Right ventricle myocardium superior (tissue), 1 donor: ENCODE results near the gene IRF2BP2. TPM values are rescaled to one million over a fixed set of nuclear protein-coding genes. Genes with fewer than 3 reads are reported as not detected.

Experiments
- ATAC-seq: fragments of 200-7000 bp; cut with Tn5 transposase; one replicate; pipeline ENCODE4 v1.9.1; 2020; ENCODE audit warnings: mild to moderate bottlenecking; ENCODE audit not compliant: poor library complexity
- DNase-seq: peaks from one replicate; pipeline ENCODE4 v3.0.0-alpha.2; 2020
- intact Hi-C: fragments of 100-400 bp; cut with DNase I; formaldehyde crosslinking; loops from one replicate; pipeline ENCODE4 v1.11.2; 2022
- total RNA-seq: library from RNA; stranded (reverse); fragmentation: NEBNext Ultra II Directional; extraction: Animal tissue kit (Norgen Biotek cat#: 25700); gene quantifications from one replicate; pipeline ENCODE4 v1.2.1, GENCODE V29; 2021
- donor health status: DM: no; HTN: yes; CAD: no; lungs with severe emphysema.

IRF2BP2 gene
- total RNA-seq, 1 donor from 2014 or later: 119 TPM

DNA sequence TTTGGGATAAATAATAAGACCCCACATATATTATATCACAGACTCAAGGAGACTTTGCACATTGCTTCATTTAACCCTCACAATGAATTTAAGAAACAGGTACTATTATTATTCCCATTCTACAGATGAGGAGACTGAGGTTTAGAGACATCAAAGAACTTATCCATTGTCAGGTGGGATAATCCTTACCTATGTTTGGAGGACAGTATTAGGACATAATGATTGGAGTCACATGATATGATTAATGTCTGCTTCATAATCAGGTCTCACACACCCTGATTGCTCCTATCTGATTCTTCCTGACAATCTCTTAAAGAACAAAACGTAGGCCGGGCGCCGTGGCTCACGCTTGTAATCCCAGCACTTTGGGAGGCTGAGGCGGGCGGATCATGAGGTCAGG, 16.9 kb downstream of the IRF2BP2 start:
- intact Hi-C loops: no loop called here
- no peak for ATAC-seq

DNA sequence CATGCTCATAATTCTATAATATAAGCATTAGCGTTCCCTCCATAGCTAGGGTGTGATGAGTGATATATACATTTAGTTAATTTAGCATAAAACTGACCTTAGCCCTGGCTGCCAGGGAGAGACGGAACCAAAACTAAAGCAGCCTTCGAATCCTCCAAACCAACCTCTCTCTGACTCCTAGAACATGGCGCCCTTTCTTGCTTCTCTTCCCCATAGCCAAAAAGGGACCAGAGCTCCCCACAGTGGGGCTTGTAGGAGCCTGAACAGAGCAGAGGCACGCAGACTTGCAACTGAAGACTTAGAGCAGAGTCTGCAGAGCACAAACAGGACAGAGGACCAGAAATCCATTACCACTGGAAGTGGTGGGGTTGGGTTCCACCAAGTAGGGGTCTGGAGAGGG, 17.7 kb downstream of the IRF2BP2 start:
- DNase-seq (no peak), ATAC-seq (no peak)
- intact Hi-C loops: no loop called here

More for the DNA sequence above, 16.9 kb downstream of the IRF2BP2 start:
- no peak for DNase-seq

DNA sequence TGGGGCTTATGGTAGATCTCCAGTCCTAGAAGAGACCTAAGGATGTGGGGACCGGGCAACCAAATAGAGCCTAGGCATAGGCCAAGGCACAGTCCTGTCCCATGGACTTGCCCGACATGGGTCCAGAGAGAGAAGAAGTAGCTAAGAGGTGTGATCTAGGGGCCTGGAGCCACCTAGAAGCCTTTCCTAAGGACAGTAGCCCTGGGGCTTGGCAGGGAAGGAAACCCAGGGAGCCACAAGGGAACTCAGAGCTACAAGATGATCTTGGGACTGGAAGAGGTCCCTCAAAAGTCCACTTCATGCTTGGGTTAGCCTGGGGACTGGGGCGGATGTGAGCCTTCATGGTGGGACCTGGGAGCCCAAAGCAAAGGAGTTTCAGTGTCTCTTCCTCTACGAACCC, 18.8 kb downstream of the IRF2BP2 start:
- DNase-seq (no peak), ATAC-seq (no peak)
- intact Hi-C loops: no loop called here

DNA sequence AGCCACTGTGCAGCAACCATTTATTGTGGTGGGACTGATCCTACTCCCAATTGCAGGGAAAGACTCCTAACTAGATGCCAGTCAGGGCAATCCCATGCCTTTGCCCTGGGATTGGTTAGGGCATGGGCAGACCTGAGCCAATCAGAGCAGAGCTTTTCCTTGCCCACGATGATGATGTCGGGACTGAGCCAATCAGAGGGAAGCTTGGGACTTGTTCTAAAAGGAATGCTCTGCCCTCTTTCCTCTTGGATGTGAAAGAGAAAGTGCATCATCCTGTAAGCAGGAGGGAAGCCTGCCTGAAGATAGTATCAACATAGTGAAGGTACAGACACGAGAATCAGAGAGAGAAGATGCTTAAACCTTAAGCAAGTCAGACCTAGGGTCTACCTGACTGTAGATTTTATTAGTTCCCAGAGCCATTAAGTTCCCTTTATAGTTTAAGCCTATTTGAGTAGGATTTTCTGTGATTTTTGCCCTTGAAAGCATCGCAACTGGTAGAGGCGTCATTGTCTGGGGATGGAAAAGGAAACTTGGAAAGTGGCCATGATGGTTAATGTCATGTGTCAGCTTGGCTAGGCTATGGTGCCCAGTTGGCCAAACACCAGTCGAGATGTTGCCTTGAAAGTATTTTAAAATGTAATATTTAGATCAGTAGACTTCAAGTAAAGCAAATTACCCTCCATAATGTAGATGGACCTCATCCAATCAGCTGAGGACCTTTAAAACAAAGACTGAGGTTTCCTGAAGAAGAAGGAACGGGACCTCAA, 19.9 kb downstream of the IRF2BP2 start:
- ATAC-seq: peak; percentile 28
- DNase-seq: no peak
- intact Hi-C loops: no loop called here

DNA sequence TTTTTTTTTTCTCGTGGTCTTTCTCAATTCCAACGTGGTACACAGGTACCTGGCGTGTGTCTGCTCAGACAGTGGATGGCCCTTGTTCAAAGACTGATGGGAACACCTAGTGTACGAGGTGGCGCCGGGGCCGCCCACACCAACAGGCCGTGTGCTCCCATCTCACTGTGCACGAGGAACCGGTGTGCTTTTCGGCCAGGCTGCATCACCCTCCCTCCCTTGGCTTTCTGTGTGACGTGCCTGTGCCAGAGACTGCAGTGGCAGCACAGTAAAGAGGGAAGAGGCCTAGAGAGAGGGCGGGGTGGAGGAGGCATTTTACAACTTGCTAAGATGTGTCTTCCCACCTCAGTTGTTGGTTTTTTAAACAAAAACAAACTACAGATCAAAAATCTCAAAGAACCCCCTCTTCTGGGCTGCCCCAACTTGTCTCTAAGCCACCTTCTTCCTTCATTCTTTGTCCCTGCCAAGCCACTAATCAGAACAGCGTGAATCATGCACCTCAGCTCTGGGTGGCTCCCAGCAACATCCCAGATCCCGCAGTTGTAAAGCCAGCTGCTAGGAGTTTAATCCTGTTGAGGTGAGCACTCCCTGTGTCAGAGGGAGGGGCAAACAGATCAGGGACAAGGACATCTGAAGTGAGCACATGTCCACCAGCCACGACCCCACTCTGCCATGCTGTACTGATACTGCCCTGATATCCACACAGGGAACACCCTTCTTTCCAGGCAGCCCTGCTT, 20.7 kb downstream of the IRF2BP2 start:
- peak; percentile 37 for ATAC-seq
- DNase-seq: no peak
- intact Hi-C loops: no loop called here

DNA sequence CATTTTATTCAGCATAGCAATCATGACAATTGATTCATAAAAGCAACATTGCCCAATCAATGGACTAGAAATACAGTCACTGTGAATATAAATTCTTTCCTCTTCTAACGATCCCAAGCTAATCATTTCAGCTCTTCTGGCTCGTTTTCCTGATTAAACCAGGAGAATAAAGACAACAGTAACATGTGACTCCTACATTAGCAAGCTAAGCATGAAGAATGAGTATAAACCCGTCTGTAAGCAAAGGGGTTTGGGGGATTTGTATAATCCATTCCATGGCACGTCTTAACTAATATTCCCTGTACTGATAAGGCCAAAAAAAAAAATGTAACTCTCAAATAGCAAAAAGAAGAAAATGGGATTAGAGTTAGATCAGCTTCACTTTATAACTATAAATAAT, 21.6 kb downstream of the IRF2BP2 start:
- intact Hi-C loops: no loop called here
- ATAC-seq: no peak
- DNase-seq: no peak

DNA sequence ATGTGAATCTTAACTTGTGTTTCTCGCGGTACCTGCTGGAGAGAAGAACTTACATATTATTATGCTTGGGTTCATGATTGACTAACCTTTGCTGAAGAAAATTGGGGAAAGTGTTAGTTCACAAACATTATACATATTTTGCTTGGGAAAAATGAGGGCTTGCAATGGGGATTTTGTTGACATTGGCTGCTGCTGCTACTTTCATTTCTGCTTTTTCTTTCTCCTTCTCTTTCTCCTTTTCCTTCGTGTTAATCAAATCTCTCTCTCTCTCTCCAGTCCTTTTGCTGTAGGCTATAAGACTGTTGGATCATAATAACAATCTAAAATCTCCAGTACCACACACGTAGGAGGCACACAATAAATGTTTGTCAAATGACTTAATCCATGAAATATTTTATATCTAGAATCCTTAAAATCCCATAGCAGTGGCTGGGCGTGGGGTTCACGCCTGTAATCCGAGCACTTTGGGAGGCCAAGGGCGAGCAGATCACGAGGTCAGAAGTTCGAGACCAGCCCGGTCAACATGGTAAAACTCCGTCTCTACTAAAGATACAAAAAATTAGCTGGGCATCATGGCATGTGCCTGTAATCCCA, 23.0 kb downstream of the IRF2BP2 start:
- DNase-seq (no peak), ATAC-seq (no peak)
- intact Hi-C loops: no loop called here

DNA sequence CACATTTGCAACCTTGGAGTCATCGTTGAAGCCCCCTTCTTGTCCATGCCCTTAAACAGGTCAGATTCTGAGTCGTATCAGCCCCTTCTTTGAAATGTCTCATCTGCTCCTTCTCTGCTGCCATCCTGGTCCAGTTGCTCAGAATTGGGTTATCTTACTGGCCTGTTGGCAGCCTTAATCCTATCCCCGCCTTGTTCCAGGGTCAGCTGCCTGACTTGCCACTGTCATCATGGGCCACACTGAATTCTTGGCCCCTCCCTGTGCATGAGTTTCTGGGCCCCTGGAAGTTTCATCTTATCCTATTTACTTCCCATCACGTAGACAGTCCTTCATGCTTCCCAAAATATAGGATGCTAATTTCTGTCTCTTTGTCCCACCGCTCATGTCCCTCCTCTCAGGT, 23.7 kb downstream of the IRF2BP2 start:
- intact Hi-C loops: no loop called here
- DNase-seq (no peak), ATAC-seq (no peak)

DNA sequence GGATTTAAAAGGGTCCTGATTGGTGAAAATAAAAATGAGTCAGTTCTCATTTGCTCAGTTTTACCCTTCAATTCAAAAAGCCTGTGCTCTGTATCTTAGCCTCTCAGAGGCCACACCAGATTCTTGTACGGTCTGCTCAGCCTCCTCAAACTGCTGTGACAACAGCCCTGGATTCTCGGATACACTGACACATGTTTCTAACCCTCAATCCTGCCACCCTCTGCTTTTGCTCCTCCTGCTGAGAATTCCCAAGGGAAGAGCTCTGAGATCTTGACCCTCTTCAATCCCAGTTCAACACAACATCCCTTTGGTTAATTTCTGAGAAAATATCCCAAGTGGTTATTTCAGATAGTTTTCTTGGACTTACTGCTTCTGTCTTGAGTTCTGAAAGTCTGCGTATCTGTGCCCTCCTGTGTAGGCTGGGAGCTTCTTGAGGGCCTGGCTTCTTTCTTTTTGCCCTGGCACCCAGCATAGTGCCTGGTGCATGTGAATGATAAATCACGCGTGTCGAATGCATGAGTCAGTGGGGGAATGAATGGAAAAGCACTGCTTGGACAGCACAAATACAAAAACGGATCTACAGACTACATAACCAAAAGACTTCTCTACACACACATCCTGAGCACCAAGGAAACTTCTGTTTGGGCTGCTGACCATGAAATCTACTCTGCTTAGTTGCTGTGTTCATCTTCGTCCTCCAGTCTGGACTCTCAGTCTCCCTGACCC, 24.5 kb downstream of the IRF2BP2 start:
- DNase-seq (no peak), ATAC-seq (no peak)
- intact Hi-C loops: no loop called here

DNA sequence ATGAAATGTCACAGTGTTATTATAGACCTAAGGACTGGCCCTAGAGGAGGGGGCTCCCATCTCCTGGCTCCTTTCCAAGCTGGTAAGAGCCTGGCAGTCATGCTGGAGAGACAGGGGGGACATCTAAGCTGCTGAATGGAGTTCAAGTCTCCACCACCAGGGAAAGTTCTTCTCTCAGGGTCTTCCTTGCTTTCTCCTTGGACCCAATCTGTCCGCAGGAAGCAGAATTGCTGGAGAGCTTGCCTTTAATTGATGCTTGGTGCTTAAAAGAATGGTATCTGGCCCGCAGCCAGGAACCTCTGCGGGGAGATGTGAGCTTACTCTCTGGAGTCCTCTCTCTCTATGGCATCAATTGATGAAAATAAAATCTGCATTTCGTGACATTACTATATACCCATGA, 25.1 kb downstream of the IRF2BP2 start:
- ATAC-seq (no peak), DNase-seq (no peak)
- intact Hi-C loops: no loop called here

DNA sequence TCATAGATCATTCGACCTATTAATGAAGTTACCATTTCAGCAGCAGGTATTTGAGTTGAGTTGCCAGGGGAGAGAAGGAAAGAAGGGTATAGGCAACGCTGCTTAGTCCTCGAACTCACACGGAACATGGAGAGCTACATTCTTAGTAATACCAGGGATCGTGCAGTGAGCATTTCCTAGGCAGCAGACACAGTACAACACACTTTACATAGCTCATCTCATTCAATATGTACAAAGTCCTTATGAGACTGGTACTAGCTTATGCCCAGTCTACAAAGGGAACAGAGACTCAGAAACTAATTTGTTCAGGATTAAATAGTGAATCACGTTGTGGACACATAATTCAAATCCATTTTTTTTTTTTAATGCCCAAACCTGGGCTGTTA, 25.6 kb downstream of the IRF2BP2 start:
- ATAC-seq (no peak), DNase-seq (no peak)
- intact Hi-C loops: no loop called here

DNA sequence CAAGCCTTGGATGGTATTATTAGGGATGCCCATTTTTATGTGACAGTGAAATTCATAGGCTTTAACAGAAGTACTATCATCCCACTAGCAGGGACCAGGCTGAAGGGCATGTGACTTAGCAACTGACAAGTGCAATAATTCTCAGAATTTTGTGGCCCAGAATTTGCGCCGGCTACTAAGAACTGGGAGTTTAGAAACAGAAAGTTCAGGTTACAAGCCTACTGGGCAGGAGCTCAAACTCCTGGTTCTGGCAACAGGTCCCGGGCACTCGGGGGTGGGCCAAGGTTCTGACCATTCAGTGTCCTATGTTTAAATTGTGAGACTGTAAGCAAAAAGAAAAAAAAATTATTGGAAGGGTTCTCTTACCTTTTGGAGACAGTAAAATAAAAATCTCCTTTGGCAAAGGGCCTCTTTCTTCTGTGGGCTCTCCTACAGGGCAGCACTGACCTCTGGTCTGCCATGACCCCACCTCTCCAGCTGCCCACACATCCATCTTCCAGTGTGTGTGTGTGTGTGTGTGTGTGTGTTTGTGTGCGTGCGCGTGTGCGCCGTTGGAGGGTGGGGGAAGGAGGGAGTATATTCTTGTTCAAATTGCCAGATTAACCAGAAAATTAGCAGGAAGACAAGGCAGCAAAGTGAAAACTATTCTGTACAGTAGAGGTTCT, 26.1 kb downstream of the IRF2BP2 start:
- intact Hi-C loops: no loop called here

DNA sequence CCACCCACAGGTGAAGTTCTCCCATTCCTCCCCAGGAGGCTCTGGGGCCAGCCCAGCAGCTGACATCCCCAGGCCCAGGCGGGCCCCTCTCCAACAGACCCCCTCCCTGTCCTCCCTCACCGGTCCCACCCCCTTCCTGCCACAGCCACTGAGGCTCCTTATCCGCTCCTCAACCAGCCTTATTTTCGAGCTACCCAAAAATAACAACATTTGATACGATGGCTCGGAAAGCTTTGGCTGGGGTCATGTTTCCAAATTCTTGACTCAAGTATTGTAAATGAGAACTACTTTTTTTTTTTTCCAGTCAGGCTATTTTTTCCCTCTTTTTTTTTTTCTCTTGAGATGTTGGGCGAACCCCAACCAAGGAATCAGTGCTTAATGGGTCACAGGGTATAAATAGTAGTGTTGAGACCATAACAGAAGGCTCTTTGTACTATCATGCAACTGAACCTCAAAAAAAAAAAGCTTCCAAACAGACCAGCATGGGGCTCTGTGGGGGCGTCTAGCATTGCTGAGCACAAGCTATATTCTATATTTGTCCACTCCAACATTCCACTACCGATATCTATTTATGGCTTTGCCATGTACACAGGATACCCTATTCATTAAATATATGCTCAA, 27.2 kb downstream of the IRF2BP2 start:
- intact Hi-C loops: no loop called here
- peak; percentile 42 for ATAC-seq
- DNase-seq: no peak

More for the DNA sequence above, 26.1 kb downstream of the IRF2BP2 start:
- ATAC-seq (peak; percentile 44), DNase-seq (no peak)

DNA sequence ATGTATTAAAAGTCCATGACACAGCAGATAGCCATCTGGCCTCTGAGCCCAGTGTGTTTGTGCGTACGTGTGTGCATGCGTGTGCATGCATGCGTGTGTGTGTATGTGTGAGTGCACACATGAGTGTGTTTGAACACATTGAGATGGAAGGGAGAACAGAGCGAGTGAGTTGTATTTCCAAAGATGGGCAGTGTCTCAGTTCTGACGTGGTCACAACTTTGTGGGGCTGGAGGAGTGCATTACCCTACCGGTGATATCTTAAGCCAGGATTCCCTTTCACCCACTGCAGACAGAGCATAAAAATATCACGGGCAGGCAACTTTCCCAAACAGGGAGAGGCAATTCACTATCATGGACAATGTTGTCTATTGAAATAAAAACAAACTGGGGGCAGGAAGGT, 27.8 kb downstream of the IRF2BP2 start:
- DNase-seq: no peak
- intact Hi-C loops: no loop called here

DNA sequence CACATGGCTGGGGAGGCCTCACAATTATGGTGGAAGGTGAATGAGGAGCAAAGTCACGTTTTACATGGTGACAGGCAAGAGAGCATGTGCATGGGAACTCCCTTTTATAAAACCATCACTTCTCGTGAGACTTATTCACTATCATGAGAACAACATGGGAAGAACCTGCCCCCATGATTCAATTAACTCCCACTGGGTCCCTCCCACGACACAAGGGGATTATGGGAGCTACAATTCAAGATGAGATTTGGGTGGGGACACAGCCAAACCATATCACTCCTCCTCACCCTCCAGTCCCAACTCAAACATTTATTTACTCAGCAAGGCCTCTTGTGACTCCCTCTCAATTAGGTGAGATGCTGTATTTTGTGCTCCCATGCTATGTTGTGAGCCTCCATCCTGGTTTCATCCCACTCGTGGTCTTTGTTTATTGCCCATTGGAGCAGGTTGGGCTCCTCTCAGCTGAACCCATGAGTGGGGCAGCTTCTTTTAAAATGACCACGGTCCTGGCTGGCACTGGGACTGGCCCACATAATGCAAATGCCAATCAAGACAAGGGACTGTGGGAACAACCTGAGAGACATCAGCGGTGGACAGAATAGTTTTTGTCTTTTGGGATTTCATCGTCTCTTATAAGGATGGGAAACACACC, 28.8 kb downstream of the IRF2BP2 start:
- intact Hi-C loops: no loop called here
- ATAC-seq (no peak), DNase-seq (no peak)

More for the DNA sequence above, 27.8 kb downstream of the IRF2BP2 start:
- peak; percentile 69 for ATAC-seq

DNA sequence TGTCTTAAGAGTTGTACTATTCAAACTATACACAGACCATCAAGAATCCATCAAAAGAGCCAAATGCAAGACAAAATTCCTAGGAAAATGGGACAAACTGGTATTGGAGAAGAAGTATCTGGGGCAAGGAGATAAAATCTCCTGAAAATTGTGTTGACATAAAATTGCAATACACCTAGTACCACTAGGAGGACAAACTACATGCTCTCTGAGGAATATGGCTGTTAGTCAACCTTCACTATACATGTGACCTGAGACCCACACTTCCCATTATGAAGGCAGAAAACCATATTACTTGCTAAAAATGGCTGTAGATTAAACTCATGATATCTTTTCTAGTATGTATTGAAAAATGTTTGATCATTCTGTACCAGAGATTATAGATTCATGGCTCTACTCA, 30.0 kb downstream of the IRF2BP2 start:
- intact Hi-C loops: no loop called here
- ATAC-seq (no peak), DNase-seq (no peak)

DNA sequence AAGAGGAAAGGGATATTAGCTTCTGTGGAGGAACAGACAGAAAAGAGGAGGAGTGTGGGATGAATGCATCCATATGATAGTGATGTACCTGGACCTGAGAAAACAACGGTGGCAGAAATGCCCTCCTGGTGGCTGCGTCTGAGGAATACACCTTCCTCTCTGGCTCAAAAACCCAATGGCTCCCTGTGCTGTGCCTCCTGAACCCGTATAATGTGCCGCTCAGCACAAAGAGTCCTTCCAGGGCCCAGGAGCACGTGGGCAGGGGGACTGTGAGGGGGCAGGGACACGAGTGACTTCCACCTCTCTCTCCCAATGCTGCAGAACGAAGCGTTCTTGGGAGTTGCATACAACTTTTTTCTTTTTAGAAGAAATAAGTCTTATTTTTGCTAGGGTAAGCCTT, 31.2 kb downstream of the IRF2BP2 start:
- intact Hi-C loops: no loop called here
- no peak for DNase-seq
- ATAC-seq: no peak

DNA sequence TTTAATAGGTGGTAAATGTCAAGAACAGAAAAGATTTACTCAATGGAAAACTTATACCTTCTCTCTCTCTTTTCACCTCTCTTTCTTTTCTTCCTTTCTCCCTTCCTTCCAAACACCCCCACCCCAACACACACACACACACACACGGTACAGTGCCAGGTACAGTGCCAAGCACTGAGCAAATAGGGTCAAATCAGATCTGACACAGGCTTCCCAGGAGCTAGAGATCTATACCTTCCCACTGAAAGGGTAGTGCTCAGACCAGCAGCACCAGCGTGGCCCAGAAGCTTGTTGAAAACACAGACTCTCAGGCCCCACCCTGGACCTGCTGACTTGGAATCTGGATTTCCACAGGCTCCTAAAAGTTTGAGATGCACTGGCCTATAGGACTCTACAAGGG, 31.9 kb downstream of the IRF2BP2 start:
- ATAC-seq (no peak), DNase-seq (no peak)
- intact Hi-C loops: no loop called here
